Neural progenitor cell (in vitro differentiated cells): ENCODE results near the gene MYRIP. TPM values are rescaled to one million over a fixed set of nuclear protein-coding genes. Genes with fewer than 3 reads are reported as not detected.

ENCODE experiments used
- DNase-seq: peaks from one replicate; pipeline ENCODE4 v3.0.0-alpha.2; 2016; ENCODE audit warnings: low spot score
- H2AFZ ChIP-seq: fragments of 200-600 bp; sonication (generic); replicated peaks from 2 replicates; pipeline ENCODE4 v1.6.1; 2016; ENCODE audit warnings: antibody characterized with exemption
- H3F3A ChIP-seq: fragments of 200-600 bp; sonication (generic); 2 replicates; pipeline ENCODE4 v1.6.1; 2016; ENCODE audit warnings: antibody characterized with exemption, low read depth
- H3K27ac ChIP-seq: fragments of 200-600 bp; sonication (generic); 2 replicates; pipeline ENCODE4 v1.5.1; 2016; ENCODE audit warnings: mild to moderate bottlenecking
- H3K27me3 ChIP-seq: fragments of 200-600 bp; sonication (generic); 2 replicates; pipeline ENCODE4 v1.6.1; 2016; ENCODE audit warnings: mild to moderate bottlenecking, moderate library complexity
- H3K36me3 ChIP-seq: fragments of 200-600 bp; sonication (generic); 2 replicates; pipeline ENCODE4 v1.5.1; 2016
- H3K4me1 ChIP-seq: fragments of 200-600 bp; sonication (generic); 2 replicates; pipeline ENCODE4 v1.6.1; 2016; ENCODE audit warnings: mixed run types
- H3K4me2 ChIP-seq: fragments of 200-600 bp; sonication (generic); 2 replicates; pipeline ENCODE4 v1.6.1; 2016
- H3K4me3 ChIP-seq: fragments of 200-600 bp; sonication (generic); 2 replicates; pipeline ENCODE4 v1.5.1; 2016
- H3K79me2 ChIP-seq: fragments of 200-600 bp; sonication (generic); 2 replicates; pipeline ENCODE4 v1.6.1; 2016; ENCODE audit warnings: low read depth
- H3K9ac ChIP-seq: fragments of 200-600 bp; sonication (generic); 2 replicates; pipeline ENCODE4 v1.6.1; 2016
- H3K9me3 ChIP-seq: fragments of 200-600 bp; sonication (generic); 2 replicates; pipeline ENCODE4 v1.5.1; 2016; ENCODE audit warnings: low read depth
- H4K20me1 ChIP-seq: fragments of 200-600 bp; sonication (generic); 2 replicates; pipeline ENCODE4 v1.6.1; 2016; ENCODE audit warnings: low read depth
- H3K27ac Mint-ChIP-seq: 3 replicates; pipeline ENCODE4 v1.8.0; 2021; ENCODE audit warnings: mixed read lengths
- H3K27me3 Mint-ChIP-seq: 2 replicates; pipeline ENCODE4 v1.8.0; 2022; ENCODE audit warnings: low read depth, mild to moderate bottlenecking, inconsistent platforms, moderate library complexity, mixed read lengths; ENCODE audit not compliant: insufficient read depth
- H3K36me3 Mint-ChIP-seq: 3 replicates; pipeline ENCODE4 v1.8.0; 2021; ENCODE audit warnings: mixed read lengths
- H3K4me1 Mint-ChIP-seq: 3 replicates; pipeline ENCODE4 v1.8.0; 2021; ENCODE audit warnings: mixed read lengths
- H3K4me3 Mint-ChIP-seq: 3 replicates; pipeline ENCODE4 v1.8.0; 2021; ENCODE audit warnings: mild to moderate bottlenecking, moderate library complexity, mixed read lengths
- H3K9me3 Mint-ChIP-seq: 3 replicates; pipeline ENCODE4 v1.8.0; 2020; ENCODE audit warnings: mixed read lengths
- EZH2 ChIP-seq: fragments of 200-600 bp; sonication (generic); IDR thresholded peaks from 2 replicates; pipeline ENCODE4 v1.6.1; 2017; ENCODE audit warnings: antibody characterized with exemption, mild to moderate bottlenecking, moderate library complexity
- EZH2phosphoT487 ChIP-seq: fragments of 200-600 bp; sonication (generic); IDR thresholded peaks from 2 replicates; pipeline ENCODE4 v1.6.1; 2017; ENCODE audit warnings: antibody characterized with exemption
- total RNA-seq: library from RNA; depleted of rRNA; stranded (reverse); fragments of >200 nt; gene quantifications from 2 replicates; pipeline ENCODE4 v1.2.3, GENCODE V29; 2015; ENCODE audit warnings: low replicate concordance
- TF ChIP-seq, protein P1 (sequence below): fragments of 200-600 bp; sonication (generic); IDR thresholded peaks from 2 replicates; pipeline ENCODE4 v1.5.1; 2017; ENCODE audit warnings: antibody characterized with exemption, mild to moderate bottlenecking

The MYRIP gene
- total RNA-seq, 1 donor from 2014 or later = 0.62 TPM

DNA sequence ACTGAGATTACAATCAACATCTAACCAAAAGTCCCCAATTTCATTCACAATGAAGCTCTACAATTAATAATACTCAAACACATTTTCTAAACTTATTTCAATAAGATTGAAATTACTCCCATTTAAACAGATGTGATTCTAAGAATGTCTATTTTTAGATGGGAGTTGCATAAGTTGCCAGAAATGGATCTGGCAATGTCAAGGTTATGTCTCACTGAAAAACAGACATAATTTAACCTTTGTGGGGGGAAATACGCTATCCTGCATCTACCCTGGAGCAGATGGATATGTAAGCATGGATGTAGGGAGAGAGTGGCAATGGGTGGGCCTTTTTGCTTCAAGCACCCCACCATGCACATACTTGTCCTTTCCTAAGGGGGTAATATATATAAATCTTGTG, 493.4 kb downstream of the MYRIP start:
- H2AFZ ChIP-seq = no peak overlapping the region
- no peaks in the 10 kb centered on the region for H3K36me3 ChIP-seq
- no peaks in the 10 kb centered on the region for H3K4me1 ChIP-seq
- H3K36me3 Mint-ChIP-seq = no peaks in the 10 kb centered on the region
- no peak overlapping the region for H3K4me2 ChIP-seq
- H3K27ac ChIP-seq = no peak overlapping the region
- peaks cover 2% of the 10 kb centered on the region for H3K27me3 Mint-ChIP-seq
- no peaks in the 10 kb centered on the region for H3K9me3 Mint-ChIP-seq
- TF ChIP-seq EZH2phosphoT487 = no peak
- TF ChIP-seq, protein P1, sequence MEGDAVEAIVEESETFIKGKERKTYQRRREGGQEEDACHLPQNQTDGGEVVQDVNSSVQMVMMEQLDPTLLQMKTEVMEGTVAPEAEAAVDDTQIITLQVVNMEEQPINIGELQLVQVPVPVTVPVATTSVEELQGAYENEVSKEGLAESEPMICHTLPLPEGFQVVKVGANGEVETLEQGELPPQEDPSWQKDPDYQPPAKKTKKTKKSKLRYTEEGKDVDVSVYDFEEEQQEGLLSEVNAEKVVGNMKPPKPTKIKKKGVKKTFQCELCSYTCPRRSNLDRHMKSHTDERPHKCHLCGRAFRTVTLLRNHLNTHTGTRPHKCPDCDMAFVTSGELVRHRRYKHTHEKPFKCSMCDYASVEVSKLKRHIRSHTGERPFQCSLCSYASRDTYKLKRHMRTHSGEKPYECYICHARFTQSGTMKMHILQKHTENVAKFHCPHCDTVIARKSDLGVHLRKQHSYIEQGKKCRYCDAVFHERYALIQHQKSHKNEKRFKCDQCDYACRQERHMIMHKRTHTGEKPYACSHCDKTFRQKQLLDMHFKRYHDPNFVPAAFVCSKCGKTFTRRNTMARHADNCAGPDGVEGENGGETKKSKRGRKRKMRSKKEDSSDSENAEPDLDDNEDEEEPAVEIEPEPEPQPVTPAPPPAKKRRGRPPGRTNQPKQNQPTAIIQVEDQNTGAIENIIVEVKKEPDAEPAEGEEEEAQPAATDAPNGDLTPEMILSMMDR = no peak
- H3K9me3 ChIP-seq = no peaks in the 10 kb centered on the region
- H4K20me1 ChIP-seq = no peaks in the 10 kb centered on the region
- DNase-seq = no peak
- no peaks in the 10 kb centered on the region for H3K27me3 ChIP-seq
- H3F3A ChIP-seq = no peaks in the 10 kb centered on the region
- H3K4me1 Mint-ChIP-seq = no peaks in the 10 kb centered on the region
- no peaks in the 10 kb centered on the region for H3K79me2 ChIP-seq
- no peak overlapping the region for H3K9ac ChIP-seq
- no peak overlapping the region for H3K4me3 ChIP-seq
- H3K27ac Mint-ChIP-seq = no peak overlapping the region
- no peak overlapping the region for H3K4me3 Mint-ChIP-seq

DNA sequence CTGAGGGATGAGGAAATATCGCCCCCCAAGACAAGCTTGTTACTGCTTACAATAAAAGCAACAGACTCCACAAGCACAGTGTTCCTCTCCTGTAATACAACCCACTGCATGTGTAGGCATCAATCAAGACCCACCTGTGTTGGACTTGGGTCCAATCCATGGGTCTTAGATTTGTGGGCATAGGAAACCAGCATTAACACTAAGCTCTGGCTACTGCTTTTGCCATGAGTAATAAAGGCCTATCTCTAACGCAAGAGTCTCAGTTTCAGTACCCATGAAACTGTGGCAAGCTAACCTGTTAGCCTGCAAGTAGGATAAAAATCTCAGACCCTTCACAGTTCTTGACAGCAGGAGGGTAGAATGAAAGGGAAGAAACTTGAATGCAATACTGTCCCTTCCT, 494.9 kb downstream of the MYRIP start:
- Mint-ChIP-seq H3K36me3 (no peaks in the 10 kb centered on the region), H3K4me3 (no peak overlapping the region), H3K9me3 (no peaks in the 10 kb centered on the region), H3K27ac (no peak overlapping the region), H3K4me1 (peaks cover 5% of the 10 kb centered on the region), H3K27me3 (peaks cover 2% of the 10 kb centered on the region)
- H3K9ac ChIP-seq = no peak overlapping the region
- no peaks in the 10 kb centered on the region for H3K79me2 ChIP-seq
- no peaks in the 10 kb centered on the region for H3K9me3 ChIP-seq
- DNase-seq = no peak
- H3K36me3 ChIP-seq = no peaks in the 10 kb centered on the region
- no peak overlapping the region for H3K27ac ChIP-seq
- H3K27me3 ChIP-seq = no peaks in the 10 kb centered on the region
- no peak overlapping the region for H3K4me2 ChIP-seq
- TF ChIP-seq, protein P1 = no peak
- TF ChIP-seq EZH2 (no peak), EZH2phosphoT487 (no peak)
- H3F3A ChIP-seq = no peaks in the 10 kb centered on the region
- no peaks in the 10 kb centered on the region for H4K20me1 ChIP-seq
- peaks cover 4% of the 10 kb centered on the region for H3K4me1 ChIP-seq
- no peak overlapping the region for H2AFZ ChIP-seq
- H3K4me3 ChIP-seq = no peak overlapping the region

DNA sequence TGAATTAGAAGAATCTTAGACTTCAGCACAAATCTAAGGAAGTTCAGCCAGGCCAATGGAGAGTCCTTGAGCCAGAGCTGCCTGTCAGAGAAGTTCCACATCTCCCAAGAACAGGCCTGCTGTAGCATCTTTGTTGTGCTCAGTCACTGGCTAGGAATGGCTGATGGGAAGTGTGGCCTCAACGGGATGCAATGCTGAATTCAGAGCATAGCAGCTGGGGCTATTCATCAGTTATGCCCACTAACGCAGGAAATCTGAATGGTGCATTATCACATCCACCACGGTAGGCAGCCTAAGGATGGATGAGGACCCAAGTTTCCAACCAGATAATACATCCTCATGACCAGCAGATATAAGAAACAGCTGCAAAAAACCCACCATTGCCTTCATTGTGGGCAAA, 496.9 kb downstream of the MYRIP start:
- no peak overlapping the region for H3K27ac ChIP-seq
- H3K4me3 ChIP-seq = no peak overlapping the region
- H3K36me3 Mint-ChIP-seq = peaks cover 4% of the 10 kb centered on the region
- H3K27ac Mint-ChIP-seq = no peak overlapping the region
- H3K9me3 ChIP-seq = no peaks in the 10 kb centered on the region
- no peak for DNase-seq
- peaks cover under 1% of the 10 kb centered on the region for H3F3A ChIP-seq
- no peak overlapping the region for H2AFZ ChIP-seq
- peaks cover 5% of the 10 kb centered on the region for H3K27me3 Mint-ChIP-seq
- peaks cover 10% of the 10 kb centered on the region for H3K4me1 ChIP-seq
- no peak overlapping the region for H3K4me3 Mint-ChIP-seq
- no peak overlapping the region for H3K4me2 ChIP-seq
- H3K79me2 ChIP-seq = peaks cover 18% of the 10 kb centered on the region
- peaks cover 4% of the 10 kb centered on the region for H3K36me3 ChIP-seq
- no peaks in the 10 kb centered on the region for H3K9me3 Mint-ChIP-seq
- H3K27me3 ChIP-seq = no peaks in the 10 kb centered on the region
- no peak overlapping the region for H3K9ac ChIP-seq
- peaks cover 10% of the 10 kb centered on the region for H3K4me1 Mint-ChIP-seq
- TF ChIP-seq EZH2 (no peak), EZH2phosphoT487 (no peak)
- TF ChIP-seq, protein P1 = no peak
- H4K20me1 ChIP-seq = no peaks in the 10 kb centered on the region
